ENCODE results near the gene DBNDD1.
"Not testable (repeated sequence)": the region's sequence is repeated elsewhere in the genome, so short reads cannot be mapped to it uniquely, and the experiment has no call there.

DBNDD1 gene

DNA sequence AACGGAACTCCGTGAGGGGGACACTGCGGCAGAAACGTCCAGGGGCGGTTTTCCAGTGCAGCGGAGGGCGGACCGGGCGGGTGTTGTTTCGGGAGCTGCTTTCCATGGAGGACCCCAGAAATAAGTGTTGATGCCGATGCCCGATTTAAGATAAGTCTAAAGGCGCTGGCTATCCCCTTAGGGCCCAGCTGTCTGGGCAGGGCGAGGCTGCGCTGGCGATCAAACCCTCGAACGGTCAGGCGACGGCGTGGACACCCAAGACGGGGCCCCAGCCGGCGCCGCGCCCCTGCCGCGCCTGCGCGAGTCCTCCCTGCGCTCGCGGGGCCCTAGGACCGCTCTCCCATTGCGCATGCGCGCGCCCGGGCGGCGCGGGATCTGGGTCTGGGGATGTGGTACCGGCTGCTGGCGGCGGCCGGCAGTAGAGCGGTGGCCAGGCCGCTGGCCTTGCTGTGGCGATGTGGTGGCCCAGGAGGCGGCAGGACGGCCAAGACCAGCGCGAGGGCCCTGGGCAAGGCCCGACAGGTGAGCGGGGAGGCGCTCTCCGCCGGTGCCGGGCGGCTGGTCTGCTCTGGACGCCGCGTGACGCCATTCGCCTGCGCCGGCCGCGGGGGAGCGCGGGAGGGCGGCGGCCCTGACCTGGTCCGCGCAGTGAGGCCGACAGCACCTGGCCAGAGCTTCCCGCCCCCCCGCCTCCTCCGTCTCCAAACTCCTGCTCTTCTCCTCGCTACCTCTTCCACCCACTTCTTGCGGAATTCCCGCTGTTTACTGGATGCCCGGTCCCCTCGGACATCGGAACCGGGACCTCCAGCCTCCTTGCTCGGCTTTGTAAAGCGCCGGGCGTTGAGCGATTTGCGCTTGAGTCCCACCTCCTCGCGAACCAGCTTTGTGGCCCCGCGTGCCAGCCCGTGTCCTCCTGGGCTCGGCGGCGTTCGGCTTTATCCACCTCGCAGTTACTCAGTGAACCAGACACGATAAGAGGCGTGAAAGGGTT, 46.7 kb downstream of the DBNDD1 start:
- POLR2A ChIA-PET, result interaction anchor here (0.6 to 2.0 kb wide), 5 partner anchors 24 to 257 kb away, joined by 3 to 5 read pairs (median 3); partner anchors contain the start of genes DEF8 and TUBB3
- peak overlapping the region; percentile 95 for H3K4me3 ChIP-seq (ENCODE audit: low read depth, low read length)
- DNase-seq (ENCODE audit: low read depth, low spot score), result no peak
- CTCF ChIA-PET, result interaction anchor here (0.9 to 1.4 kb wide), 3 partner anchors 10 to 54 kb away, joined by 3 to 4 read pairs (median 3); partner anchors contain the start of gene MC1R
- TF ChIP-seq, protein P1, sequence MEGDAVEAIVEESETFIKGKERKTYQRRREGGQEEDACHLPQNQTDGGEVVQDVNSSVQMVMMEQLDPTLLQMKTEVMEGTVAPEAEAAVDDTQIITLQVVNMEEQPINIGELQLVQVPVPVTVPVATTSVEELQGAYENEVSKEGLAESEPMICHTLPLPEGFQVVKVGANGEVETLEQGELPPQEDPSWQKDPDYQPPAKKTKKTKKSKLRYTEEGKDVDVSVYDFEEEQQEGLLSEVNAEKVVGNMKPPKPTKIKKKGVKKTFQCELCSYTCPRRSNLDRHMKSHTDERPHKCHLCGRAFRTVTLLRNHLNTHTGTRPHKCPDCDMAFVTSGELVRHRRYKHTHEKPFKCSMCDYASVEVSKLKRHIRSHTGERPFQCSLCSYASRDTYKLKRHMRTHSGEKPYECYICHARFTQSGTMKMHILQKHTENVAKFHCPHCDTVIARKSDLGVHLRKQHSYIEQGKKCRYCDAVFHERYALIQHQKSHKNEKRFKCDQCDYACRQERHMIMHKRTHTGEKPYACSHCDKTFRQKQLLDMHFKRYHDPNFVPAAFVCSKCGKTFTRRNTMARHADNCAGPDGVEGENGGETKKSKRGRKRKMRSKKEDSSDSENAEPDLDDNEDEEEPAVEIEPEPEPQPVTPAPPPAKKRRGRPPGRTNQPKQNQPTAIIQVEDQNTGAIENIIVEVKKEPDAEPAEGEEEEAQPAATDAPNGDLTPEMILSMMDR (IDR thresholded peaks at IDR 0.05; ENCODE audit: insufficient read depth, low read length, missing control alignments), result peak; percentile 6

DNA sequence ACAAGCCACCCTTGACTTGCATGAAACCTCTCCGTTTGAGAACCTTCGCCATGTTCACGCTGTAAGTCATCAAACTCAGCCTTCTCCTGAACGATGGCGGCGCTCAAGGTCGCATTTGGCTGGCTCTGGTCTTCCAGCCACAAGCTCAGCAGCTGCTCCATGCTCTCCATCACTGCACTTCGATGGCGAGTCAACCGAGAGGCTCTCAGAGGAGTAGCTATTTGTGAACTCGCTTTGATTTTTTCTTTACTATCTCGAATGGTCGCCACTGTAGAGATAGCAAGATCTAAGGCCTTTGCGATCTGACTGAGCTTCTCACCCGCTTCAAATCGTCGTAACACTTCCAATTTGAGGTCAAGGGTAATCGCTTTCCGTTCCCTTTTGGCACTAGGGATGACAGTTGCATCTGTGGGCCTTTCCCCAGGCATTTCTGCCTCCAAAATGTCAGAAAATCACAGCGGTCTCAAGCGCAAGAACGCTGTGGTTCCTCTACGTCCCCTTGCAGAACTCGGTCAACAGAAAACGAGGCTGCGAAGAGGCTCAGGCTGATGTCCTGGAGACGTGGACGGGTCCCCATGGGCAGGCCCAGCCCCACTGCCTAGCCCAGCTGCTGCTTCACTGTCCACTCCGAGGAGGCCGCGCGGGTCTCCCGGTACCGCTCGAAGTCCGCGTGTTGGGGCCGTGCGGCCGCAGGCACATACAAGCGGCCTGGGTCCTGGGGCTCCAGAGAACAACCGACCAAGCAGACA, 47.6 kb downstream of the DBNDD1 start:
- POLR2A ChIA-PET, result interaction anchor here (0.6 to 2.0 kb wide), 4 partner anchors 23 to 98 kb away, joined by 3 to 5 read pairs (median 4); partner anchors contain the start of genes DEF8 and TUBB3
- TF ChIP-seq, protein P1 (IDR thresholded peaks at IDR 0.05; ENCODE audit: insufficient read depth, low read length, missing control alignments), result no peak
- CTCF ChIA-PET, result interaction anchor here (0.9 to 1.3 kb wide), 3 partner anchors 9 to 24 kb away, joined by 3 to 4 read pairs (median 3); no protein-coding TSS in a partner anchor
- no peak for DNase-seq (ENCODE audit: low read depth, low spot score)
- H3K4me3 ChIP-seq (ENCODE audit: low read depth, low read length), result peak overlapping the region; percentile 95

DNA sequence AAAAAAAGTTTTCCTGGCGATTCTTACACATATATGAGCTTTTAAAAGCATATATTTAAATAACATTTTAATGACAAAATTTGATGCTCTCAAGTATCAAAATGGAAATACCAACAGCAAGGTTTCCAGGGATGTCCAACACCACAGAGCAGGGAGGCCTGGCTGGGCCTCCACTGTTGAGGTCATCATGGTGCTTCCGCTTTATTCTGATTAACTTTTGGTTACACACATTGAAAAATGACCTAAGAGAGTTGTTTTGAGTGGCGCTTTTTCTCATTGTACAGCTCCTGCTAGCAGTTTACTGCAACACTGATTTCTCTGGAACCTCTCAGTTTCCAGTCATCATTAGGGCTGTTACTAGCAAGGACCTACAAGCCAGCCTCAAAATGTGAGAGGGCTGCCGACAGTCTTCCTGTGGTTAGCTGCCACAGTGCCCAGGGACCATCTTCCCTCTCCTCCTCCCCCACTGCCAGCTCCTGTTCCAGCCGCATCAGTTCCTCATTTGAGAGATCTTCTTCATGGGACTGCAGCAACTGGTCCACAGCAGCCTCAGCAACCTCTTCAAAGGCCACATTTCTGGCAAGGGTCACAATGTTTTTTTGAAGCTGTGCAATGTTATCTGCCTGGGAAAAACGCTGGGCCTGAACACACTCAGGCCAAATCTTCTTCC, 49.4 kb downstream of the DBNDD1 start:
- no peak for DNase-seq (ENCODE audit: low read depth, low spot score)
- TF ChIP-seq, protein P1 (IDR thresholded peaks at IDR 0.05; ENCODE audit: insufficient read depth, low read length, missing control alignments), result no peak
- CTCF ChIA-PET, result interaction anchor here (1.5 kb wide), 1 partner anchor 109 kb away, joined by 5 read pairs; no protein-coding TSS in a partner anchor
- no peak overlapping the region for H3K4me3 ChIP-seq (ENCODE audit: low read depth, low read length)
- POLR2A ChIA-PET, result interaction anchor here (0.9 kb wide), 1 partner anchor 47 kb away, joined by 3 read pairs; the partner anchor contains the start of gene TUBB3

GRCh38 chr16:89968074-89968473, 51.2 kb downstream of the DBNDD1 start:
- H3K4me3 ChIP-seq (ENCODE audit: low read depth, low read length); CTCF ChIA-PET; POLR2A ChIA-PET; DNase-seq (ENCODE audit: low read depth, low spot score): not testable (repeated sequence)

DNA sequence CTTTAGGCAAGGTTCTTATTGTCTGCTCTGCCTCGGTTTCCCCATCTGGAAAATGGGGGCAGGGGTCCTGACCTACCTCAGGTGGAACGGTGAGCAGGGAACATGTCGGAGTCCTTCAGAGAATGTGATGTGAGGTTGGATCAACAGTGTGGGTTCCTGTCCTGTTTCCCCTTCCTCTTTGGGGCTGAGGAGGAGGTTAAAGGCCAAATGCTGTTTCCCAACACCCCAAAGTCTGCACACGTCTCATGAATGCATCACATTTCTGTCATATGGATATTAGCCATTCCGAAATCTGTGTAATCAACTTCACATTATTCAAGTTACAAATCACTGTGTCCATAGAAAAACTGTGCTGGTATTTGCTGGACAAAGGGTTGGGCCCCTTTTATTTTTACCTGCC, 51.8 kb downstream of the DBNDD1 start:
- DNase-seq (ENCODE audit: low read depth, low spot score); CTCF ChIA-PET; POLR2A ChIA-PET; H3K4me3 ChIP-seq (ENCODE audit: low read depth, low read length): not testable (repeated sequence)

GRCh38 chr16:89966756-89967155, 52.5 kb downstream of the DBNDD1 start:
- ChIA-PET CTCF (no interaction called here), POLR2A (no interaction called here)
- TF ChIP-seq, protein P1 (IDR thresholded peaks at IDR 0.05; ENCODE audit: insufficient read depth, low read length, missing control alignments), result no peak
- no peak overlapping the region for H3K4me3 ChIP-seq (ENCODE audit: low read depth, low read length)
- no peak for DNase-seq (ENCODE audit: low read depth, low spot score)
